HG02798 (cell line): Measurements from ENCODE around the gene MGP.

Experiments used
- ATAC-seq: cut with Tn5 transposase; IDR thresholded peaks from one replicate; pipeline ENCODE4 v1.9.1; 2021; ENCODE audit warnings: mild to moderate bottlenecking; ENCODE audit not compliant: unreplicated experiment, poor library complexity

Gene MGP

GRCh38 chr12:14904854-14905253 is 19.2 kb upstream of the MGP start:
- no peak for ATAC-seq

- no peak for ATAC-seq
Observed at GRCh38 chr12:14903386-14904098, 17.9 kb upstream of the MGP start.

GRCh38 chr12:14902465-14902864 is 16.8 kb upstream of the MGP start:
- no peak for ATAC-seq

- ATAC-seq, result no peak
Observed at GRCh38 chr12:14901228-14901562, 15.5 kb upstream of the MGP start.

GRCh38 chr12:14900521-14901227 is 15.0 kb upstream of the MGP start:
- no peak for ATAC-seq

- ATAC-seq, result no peak
Observed at GRCh38 chr12:14896521-14897169, 11.0 kb upstream of the MGP start.

GRCh38 chr12:14893506-14894250 is 8.0 kb upstream of the MGP start:
- ATAC-seq, result no peak

GRCh38 chr12:14892726-14893505 is 7.3 kb upstream of the MGP start:
- no peak for ATAC-seq

- ATAC-seq, result no peak
Observed at GRCh38 chr12:14890701-14891100, 5.0 kb upstream of the MGP start.

GRCh38 chr12:14886271-14886670 is 617 bp upstream of the MGP start:
- ATAC-seq, result no peak

- peak; percentile 98 for ATAC-seq
Observed at GRCh38 chr12:14884458-14884878, 1.2 kb downstream of the MGP start.

- ATAC-seq, result no peak
Observed at GRCh38 chr12:14883686-14884085, 2.0 kb downstream of the MGP start.

- ATAC-seq, result no peak
Observed at GRCh38 chr12:14880890-14881453, 4.7 kb downstream of the MGP start.

GRCh38 chr12:14879222-14879933 is 6.3 kb downstream of the MGP start:
- no peak for ATAC-seq

GRCh38 chr12:14878488-14878887 is 7.2 kb downstream of the MGP start:
- ATAC-seq, result no peak

GRCh38 chr12:14876833-14877232 is 8.8 kb downstream of the MGP start:
- no peak for ATAC-seq

- no peak for ATAC-seq
Observed at GRCh38 chr12:14874882-14875281, 10.8 kb downstream of the MGP start.

GRCh38 chr12:14873440-14874185 is 12.0 kb downstream of the MGP start:
- no peak for ATAC-seq

- no peak for ATAC-seq
Observed at GRCh38 chr12:14871886-14872285, 13.8 kb downstream of the MGP start.
